Measurements from ENCODE around the gene MACF1.
"Not testable (repeated sequence)": the region's sequence is repeated elsewhere in the genome, so short reads cannot be mapped to it uniquely, and the experiment has no call there.

The MACF1 gene

DNA sequence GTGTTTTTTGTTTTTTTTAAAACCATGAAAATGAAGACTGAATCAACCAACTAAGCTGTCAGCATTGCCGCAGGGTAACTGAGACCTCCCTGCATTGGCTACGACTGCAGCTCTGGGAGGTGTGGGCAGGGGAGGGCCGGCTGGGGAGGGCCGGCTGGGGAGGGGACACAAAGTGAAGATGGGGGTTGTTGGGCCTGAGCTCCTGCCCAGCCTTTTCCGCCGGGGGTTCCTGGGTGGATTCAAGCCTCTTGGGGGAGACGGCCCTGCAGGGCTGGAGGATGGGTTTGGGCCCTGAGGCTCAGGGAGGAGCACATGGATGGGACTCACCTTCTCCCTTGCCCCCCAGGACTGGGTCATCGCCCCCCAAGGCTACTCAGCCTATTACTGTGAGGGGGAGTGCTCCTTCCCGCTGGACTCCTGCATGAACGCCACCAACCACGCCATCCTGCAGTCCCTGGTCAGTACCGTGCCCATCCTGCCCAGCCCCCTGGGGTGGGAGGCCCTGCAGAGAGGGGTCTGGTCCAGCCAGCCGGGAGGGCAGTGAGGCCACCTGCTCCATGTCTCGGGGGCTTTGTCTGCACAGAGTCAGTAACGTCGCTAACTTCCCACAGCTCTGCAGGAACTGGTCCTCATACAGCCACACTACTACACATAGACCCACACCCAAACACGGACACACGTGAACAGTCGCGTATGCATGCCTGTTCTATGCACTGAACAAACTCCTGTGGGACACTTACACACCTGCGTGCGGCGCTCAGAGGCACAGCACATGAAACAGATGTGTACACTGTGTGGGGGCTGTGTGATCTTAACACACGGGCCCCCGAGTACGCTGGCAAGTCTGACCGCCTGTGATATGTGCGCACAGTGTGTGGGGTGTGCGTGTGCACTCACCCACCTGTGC, 318.4 kb downstream of the MACF1 start:
- DNase-seq, result no peak

DNA sequence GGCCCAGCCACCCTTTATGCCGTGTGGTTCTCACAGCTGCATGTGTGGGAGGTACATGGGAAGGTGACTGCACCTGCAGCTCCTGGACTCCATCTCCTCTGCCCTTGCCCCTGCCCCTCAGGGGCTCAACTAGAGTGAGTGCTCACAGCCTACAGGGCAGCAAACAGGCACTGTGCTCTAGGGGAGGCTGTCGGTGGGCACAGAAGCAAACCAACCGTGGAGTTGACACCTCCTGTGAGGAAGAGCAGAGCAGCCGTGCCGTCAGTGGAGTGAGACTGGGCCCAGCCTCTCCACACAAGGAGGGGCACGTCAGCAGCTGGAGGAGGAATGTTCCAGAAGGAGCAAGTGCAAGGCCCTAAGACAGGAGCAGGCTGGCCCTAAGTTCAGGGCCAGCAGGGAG, 319.7 kb downstream of the MACF1 start:
- no peak for DNase-seq

DNA sequence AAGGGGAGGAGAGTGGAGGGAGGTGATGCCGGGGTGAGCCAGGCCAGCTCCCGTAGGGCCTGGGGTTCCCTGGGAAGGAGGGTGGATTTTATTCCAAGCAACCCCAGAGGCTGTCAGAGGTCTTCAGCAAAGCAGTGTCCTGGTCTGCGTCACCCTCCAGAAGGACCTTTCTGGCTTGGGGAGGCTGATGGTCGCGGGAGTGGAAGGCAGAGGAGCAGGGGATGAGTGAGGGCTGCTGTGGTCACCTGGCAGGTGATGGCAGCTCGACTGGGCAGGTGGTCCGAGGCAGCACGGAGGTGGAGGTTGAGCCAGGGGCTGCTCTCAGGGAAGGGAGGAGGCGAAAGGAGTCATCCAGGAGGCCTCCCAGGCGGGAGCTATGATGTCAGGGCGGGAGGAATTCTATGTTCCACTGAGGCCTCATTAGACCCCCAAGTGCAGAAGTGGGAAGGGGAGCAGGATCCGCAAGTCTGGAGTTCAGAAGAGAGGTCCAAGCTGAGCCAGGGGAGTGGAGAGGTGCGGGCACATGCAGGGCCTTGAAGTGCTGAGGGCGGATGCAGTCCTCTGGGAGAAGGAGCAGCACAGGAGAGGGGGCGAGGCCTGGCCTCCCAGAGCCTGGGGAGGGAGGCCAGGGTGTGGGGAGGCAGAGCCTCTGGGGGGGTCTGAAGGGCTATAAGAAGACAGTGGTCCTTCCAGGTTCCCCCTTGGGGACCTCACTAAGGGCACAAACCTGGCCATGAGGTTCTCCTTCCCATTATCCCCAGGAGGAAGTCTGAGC, 320.3 kb downstream of the MACF1 start:
- no peak for DNase-seq

DNA sequence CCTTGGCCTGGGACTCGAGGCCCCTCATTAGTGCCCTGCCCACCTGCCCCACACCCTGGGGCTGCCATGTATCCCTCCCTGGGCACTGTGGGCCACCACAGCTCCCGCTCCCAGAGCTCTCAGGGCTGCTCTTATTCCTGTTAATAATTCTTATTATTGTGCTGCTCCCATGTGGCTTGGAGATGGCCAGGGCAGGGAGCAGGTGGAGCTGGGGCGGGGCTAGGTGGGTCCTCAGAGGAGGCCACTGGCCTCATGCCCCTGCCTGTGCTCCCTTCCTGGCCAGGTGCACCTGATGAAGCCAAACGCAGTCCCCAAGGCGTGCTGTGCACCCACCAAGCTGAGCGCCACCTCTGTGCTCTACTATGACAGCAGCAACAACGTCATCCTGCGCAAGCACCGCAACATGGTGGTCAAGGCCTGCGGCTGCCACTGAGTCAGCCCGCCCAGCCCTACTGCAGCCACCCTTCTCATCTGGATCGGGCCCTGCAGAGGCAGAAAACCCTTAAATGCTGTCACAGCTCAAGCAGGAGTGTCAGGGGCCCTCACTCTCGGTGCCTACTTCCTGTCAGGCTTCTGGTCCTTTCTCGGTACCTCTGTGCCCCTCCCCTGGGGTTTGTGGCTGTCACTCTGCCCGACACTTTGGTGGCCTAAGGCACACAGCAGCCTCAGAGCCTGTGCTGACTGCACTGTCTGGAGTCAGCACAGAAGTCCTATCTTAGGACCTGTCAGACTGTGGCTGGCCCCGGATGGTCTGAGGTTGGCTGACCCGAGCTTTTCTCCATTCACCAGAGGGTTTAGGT, 321.1 kb downstream of the MACF1 start:
- no peak for DNase-seq

DNA sequence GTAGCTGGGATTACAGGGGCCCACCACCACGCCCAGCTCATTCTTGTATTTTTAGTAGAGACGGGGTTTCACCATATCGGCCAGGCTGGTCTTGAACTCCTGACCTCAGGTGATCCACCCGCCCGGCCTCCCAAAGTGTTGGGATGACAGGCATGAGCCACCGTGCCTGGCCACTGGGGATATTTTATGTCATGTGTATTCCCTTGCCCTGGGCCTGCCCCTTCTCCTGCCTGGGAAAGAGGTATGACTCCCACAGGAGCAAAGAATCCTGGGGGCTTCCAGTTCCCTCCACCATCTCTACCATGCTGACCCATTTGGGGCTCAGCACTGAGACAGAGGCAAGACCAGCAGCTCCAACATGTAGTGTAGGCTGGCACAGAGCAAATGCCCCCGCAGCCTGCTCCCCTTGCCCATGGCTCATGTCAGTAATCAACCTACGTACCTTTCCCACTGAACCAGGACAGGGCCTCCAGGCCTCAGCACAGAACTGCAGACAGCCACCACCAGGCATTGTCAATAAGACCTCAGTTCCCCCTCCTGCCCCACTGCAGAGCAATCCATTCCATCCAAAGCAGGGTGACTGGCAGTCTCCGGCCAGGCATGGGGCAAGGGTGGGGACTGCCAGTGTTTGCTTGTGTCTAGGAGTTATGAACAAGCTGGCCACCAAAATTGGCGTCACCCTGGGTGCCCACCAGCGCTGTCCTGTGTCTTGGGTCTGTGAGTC, 322.1 kb downstream of the MACF1 start:
- no peak for DNase-seq

DNA sequence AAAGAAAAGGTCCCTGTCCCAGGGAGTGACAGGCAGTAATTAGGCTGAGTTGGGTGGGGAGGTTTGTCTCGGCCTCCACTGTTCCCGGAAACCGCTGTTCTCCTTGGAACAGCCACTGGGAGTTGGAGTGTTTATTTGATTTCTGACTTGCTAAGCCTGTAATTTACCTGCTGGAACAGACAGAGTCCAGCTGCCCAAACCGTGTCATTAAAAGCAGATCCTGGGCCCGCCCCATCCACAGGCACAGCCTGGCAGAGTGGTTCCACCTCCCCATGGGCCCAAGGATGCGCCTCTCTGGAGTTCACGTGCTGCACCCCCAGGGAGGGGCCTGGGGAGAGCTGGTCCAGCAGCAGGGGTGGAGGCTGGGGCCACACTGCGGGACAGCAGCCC, 322.7 kb downstream of the MACF1 start:
- not testable (repeated sequence) for DNase-seq

DNA sequence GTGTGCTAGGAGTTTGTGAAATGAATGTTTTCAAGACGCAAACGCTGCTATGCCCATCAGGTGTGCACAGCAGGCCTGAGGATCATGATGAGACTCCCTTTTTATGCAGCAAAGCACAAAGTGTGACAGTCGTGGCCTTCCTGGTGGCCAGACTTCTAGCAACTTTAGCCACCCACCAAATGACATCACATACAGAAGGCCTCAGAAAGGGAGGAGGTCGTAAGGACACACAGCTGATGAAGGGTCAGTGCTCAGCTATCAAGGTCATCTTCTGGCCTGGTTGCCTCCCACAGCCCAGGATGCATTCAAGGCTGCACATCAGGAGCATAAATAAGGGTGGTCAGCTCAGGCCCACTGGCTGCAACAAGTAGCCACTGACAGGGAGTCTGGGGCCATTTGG, 323.6 kb downstream of the MACF1 start:
- DNase-seq, result no peak

DNA sequence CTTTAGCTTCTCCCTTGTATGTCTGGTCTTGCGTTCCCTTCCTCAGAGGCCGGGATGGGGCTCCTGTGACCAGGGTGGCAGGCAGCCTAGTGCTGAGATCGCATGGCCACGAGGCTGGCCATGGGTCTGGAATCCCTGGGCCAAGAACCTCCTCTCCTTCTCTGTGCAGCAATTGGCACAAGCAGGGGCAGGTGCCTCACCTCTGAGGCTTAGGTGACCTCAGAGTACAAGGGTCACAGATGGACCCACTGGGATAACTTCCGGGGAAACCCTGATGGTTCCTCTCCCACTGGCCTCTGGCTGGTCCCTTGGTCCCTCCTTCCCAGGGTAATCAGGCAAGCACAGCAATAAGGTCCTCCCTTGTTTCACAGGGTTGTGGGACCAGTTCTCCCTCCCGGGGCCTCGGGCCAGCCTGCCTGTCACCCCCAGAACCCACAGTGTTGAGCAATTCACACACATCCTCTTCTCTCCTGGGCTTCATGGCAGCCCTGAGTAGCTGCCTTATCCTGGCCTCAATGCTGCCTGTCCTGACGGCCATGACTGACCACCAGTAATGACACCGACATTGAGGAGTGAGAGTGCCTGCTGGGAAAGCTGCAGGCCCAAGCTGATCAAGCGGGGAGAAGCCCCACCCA, 325.5 kb downstream of the MACF1 start:
- no peak for DNase-seq

DNA sequence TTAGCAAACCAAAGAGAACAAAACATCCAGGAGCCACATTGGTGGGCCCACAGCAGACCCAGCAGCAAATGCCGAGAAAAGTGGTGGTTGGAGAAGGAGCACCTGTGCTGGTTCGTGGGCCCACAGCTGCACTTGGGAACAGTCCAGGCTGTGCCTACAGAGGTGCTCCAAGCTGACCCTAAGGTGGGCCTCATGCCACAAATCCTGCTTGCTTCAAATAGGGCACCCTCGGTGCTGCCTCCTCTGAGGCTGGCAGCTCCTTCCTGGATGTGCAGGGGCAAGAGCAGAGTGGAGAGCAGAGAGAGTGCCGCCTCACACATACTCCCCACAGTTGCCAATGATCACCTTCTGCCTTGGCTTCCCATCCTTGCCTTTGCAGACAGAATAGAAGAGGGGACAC, 327.0 kb downstream of the MACF1 start:
- DNase-seq, result no peak

DNA sequence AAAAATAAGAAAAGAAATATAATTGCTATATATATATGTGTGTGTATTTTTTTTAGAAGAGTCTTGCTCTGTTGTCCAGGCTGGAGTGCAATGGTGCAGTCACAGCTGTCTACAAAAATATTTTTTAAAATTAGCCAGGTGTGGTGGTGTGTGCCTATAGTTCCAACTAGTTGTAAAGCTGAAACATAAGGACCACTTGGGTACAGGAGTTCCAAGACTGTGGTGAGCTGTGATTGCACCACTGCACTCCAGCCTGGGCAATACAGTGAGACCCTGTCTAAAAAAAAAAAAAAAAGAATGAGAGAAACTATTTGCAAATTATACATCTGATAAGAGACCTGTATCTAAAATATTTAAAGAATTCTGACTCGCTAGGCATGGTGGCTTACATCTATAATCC, 328.9 kb downstream of the MACF1 start:
- DNase-seq, result no peak

Data from activated T-cell treated with anti-CD3 and anti-CD28 coated beads, Interleukin-2, amount 50 U/mL, for 1 hour (primary cell).